ENCODE results near the gene SNX3.
"Not testable (repeated sequence)": the region's sequence is repeated elsewhere in the genome, so short reads cannot be mapped to it uniquely, and the experiment has no call there.

Gene SNX3

DNA sequence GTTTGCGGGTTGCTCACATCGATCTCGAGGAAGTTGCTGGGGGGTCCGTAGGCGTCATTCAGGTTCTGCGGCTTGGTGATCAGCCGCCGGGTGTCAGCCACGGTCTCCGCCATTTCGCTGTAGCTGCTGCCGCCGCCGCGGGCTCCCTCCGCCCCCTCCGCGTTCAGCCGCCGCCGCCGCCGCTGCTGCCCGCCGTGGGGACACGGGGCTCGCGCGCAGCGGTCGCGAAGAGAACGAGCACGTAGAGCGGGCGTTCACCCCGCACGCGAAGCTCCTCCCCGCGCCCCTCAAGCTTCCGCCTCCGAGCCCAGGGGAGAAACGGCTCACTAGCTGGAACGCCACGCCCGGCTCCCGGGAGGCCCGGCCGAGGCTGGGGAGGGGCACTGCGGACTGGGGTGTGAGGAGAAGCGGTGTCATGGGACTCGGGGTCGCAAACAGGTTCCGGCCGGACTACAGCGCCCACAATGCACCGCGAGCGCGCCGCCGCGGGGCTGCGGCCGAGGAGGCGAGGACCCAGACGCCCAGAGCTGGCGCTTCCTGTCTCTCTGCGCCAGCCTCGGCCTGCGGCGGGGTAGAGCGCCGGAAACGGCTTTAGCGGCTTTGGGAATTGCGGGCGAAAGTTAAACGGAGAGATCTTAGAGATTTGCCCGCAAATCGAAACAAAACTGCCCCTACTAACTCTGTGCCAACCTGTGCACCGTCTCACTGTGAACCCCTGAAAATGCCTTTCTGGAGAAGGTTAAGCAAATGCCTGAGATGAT, at the start of gene SNX3:
Gene SNX3, minus strand, starts transcription at position 232 of the 761 bp plus-strand sequence. Its CDS starts 119 bp downstream, at position 113.
- peak; percentile 66 for DNase-seq (ENCODE audit: low read depth, low spot score)
- POLR2A ChIA-PET, result interaction anchor here (1.0 to 1.2 kb wide), 2 partner anchors 10 to 34 kb away, joined by 4 to 6 read pairs; partner anchors contain the start of gene AFG1L
- TF ChIP-seq, protein P1, sequence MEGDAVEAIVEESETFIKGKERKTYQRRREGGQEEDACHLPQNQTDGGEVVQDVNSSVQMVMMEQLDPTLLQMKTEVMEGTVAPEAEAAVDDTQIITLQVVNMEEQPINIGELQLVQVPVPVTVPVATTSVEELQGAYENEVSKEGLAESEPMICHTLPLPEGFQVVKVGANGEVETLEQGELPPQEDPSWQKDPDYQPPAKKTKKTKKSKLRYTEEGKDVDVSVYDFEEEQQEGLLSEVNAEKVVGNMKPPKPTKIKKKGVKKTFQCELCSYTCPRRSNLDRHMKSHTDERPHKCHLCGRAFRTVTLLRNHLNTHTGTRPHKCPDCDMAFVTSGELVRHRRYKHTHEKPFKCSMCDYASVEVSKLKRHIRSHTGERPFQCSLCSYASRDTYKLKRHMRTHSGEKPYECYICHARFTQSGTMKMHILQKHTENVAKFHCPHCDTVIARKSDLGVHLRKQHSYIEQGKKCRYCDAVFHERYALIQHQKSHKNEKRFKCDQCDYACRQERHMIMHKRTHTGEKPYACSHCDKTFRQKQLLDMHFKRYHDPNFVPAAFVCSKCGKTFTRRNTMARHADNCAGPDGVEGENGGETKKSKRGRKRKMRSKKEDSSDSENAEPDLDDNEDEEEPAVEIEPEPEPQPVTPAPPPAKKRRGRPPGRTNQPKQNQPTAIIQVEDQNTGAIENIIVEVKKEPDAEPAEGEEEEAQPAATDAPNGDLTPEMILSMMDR (IDR thresholded peaks at IDR 0.05; ENCODE audit: insufficient read depth, low read length, missing control alignments), result peak; percentile 3
- CTCF ChIA-PET, result interaction anchor here (0.7 to 1.8 kb wide), 2 partner anchors 141 to 231 kb away, joined by 3 to 7 read pairs; no protein-coding TSS in a partner anchor
- H3K4me3 ChIP-seq (ENCODE audit: low read depth, low read length), result peak within 1 kb of the TSS; percentile 89

DNA sequence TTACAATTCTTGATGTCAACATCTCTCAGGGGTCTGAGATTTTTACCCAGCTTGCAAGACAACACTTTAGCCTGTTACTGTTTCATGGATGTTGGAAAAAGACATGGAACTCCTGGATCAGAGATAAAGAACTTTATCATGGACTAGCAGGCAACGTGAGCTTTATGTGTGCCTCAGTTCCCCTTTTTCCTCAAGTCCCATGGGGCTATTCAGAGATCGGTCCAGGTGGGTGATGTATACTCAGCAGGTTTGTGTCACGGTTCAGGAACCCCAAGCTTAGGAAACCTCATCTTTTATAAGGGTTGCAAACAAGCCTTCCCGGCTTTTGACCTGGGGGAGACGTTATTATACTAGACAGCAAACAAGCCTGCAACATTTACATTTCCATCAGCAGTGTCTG, 49.0 kb upstream of the SNX3 start:
- no peak for DNase-seq (ENCODE audit: low read depth, low spot score)
- H3K4me3 ChIP-seq (ENCODE audit: low read depth, low read length), result no peak overlapping the region
- TF ChIP-seq, protein P1 (IDR thresholded peaks at IDR 0.05; ENCODE audit: insufficient read depth, low read length, missing control alignments), result no peak
- CTCF ChIA-PET, result no interaction called here
- POLR2A ChIA-PET, result no interaction called here

DNA sequence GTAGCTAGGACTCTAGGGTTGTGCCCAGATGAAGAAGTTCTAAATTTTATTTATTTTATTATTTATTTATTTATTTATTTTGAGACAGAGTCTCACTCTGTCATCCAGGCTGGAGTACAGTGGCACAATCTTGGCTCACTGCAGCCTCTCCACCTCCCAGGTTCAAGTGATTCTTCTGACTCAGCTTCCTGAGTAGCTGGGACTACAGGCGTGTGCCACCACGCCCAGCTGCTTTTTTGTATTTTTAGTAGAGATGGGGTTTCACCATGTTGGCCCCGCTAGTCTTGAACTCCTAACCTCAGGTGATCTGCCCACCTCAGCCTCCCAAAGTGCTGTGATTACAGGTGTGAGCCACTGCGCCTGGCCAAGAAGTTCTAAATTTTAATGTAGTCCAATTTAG, 47.8 kb upstream of the SNX3 start:
- DNase-seq (ENCODE audit: low read depth, low spot score), result not testable (repeated sequence)

DNA sequence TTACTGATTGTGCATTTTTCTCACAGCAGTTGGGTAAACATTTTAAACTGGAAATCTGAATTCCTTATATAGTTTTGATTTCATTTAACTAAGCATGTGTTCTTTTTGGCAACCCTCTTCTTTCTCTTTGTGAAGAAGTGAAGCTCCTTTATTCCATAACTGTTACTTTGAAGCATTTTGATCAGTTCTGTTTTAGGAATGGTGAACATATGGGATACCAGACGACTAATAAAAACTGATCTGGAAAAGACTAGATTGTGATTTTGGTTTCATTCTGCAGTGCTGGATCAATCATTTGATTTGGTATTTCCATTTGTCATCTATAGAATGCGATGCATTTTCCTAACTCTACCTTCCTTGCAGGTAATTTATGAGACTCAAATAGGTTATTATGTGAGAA, 43.8 kb upstream of the SNX3 start:
- no peak for DNase-seq (ENCODE audit: low read depth, low spot score)
- ChIA-PET POLR2A (no interaction called here), CTCF (interaction anchor here (0.9 to 1.7 kb wide), 2 partner anchors 17 to 187 kb away, joined by 3 to 4 read pairs; no protein-coding TSS in a partner anchor)
- TF ChIP-seq, protein P1 (IDR thresholded peaks at IDR 0.05; ENCODE audit: insufficient read depth, low read length, missing control alignments), result no peak
- no peak overlapping the region for H3K4me3 ChIP-seq (ENCODE audit: low read depth, low read length)

More for the DNA sequence above, 47.8 kb upstream of the SNX3 start:
- POLR2A ChIA-PET; H3K4me3 ChIP-seq (ENCODE audit: low read depth, low read length): not testable (repeated sequence)
- CTCF ChIA-PET, result interaction anchor here (1.0 kb wide), 1 partner anchor 183 kb away, joined by 3 read pairs; no protein-coding TSS in a partner anchor

DNA sequence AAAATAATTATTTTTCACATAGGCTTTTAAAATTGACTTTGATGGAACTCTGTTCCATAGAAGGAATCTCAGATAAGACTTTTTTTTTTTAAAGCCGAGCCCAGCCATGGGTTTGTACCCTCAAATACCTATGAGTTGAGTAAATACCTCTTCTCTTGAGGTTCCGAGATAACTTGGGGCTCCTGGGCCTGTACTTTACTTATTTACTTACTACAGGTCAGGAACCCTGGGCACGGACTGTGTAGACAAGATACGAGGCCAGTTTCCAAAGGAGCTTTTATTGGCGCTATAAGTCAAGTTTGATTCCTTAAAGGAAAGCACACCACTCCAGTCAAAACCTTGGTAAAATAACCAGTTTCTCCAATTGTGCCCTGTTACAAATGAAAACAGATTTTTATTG, 41.5 kb upstream of the SNX3 start:
- TF ChIP-seq, protein P1 (IDR thresholded peaks at IDR 0.05; ENCODE audit: insufficient read depth, low read length, missing control alignments), result no peak
- ChIA-PET CTCF (no interaction called here), POLR2A (no interaction called here)

DNA sequence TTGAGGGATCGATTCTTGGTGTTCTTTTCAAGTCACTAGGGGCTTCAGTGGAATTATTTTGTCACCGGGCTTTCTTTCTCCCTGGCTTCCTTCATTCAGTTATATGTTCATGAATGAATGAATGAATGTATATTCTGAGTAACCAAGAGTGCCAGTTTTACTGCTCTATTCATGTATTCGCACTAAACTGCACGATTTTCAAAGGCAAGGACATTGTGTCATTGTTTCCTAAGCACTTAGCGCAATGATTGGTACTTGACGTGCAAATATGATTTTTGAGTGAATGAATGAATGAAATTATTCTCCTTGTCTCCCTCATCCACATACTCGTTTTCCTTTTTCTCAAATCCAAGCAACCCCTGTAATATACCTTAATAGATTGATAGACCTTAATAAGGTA, 34.8 kb upstream of the SNX3 start:
- DNase-seq (ENCODE audit: low read depth, low spot score), result no peak
- H3K4me3 ChIP-seq (ENCODE audit: low read depth, low read length), result peak overlapping the region; percentile 96
- TF ChIP-seq, protein P1 (IDR thresholded peaks at IDR 0.05; ENCODE audit: insufficient read depth, low read length, missing control alignments), result no peak
- ChIA-PET CTCF (interaction anchor here (0.9 to 1.2 kb wide), 2 partner anchors 13 to 196 kb away, joined by 3 to 4 read pairs; no protein-coding TSS in a partner anchor), POLR2A (no interaction called here)

More for the DNA sequence above, 41.5 kb upstream of the SNX3 start:
- no peak overlapping the region for H3K4me3 ChIP-seq (ENCODE audit: low read depth, low read length)
- no peak for DNase-seq (ENCODE audit: low read depth, low spot score)

All from AG04449 (cell line).